Mesenchymal stem cell (in vitro differentiated cells and primary cell): ENCODE data around the gene NCOR2.

Experiments used
- DNase-seq: peaks from one replicate; pipeline ENCODE4 v3.0.0-alpha.2; 2013
- H2AFZ ChIP-seq: one replicate; pipeline ENCODE4 v1.6.1; 2013; ENCODE audit warnings: low read depth, mild to moderate bottlenecking, control low read depth, inconsistent platforms, low read length, moderate library complexity
- H2AK5ac ChIP-seq: 2 replicates; pipeline ENCODE4 v1.6.1; 2013; ENCODE audit warnings: low read length, moderate library complexity, mild to moderate bottlenecking, inconsistent platforms; ENCODE audit not compliant: severe bottlenecking
- H2BK120ac ChIP-seq: one replicate; pipeline ENCODE4 v1.6.1; 2013; ENCODE audit warnings: low read depth, mild to moderate bottlenecking, inconsistent platforms, low read length, moderate library complexity
- H2BK12ac ChIP-seq, 2 experiments: one replicate each; pipeline ENCODE4 v1.6.1; 2013; ENCODE audit warnings: inconsistent platforms in 2 of 2, low read length in 2 of 2, mild to moderate bottlenecking in 2 of 2, moderate library complexity in 2 of 2, control low read depth in 1 of 2
- H2BK15ac ChIP-seq: one replicate; pipeline ENCODE4 v1.6.1; 2013; ENCODE audit warnings: mild to moderate bottlenecking, low read depth, inconsistent platforms; ENCODE audit not compliant: poor library complexity, severe bottlenecking
- H2BK5ac ChIP-seq: 2 replicates; pipeline ENCODE4 v1.6.1; 2013; ENCODE audit warnings: low read depth, mild to moderate bottlenecking, low read length, control low read depth, inconsistent platforms; ENCODE audit not compliant: poor library complexity, severe bottlenecking
- H3K14ac ChIP-seq, 2 experiments: one replicate each; pipeline ENCODE4 v1.6.1; 2013; ENCODE audit warnings: inconsistent platforms in 2 of 2, low read length in 2 of 2, control low read depth in 1 of 2, mild to moderate bottlenecking in 1 of 2, moderate library complexity in 1 of 2
- H3K18ac ChIP-seq, 2 experiments: one replicate each; pipeline ENCODE4 v1.6.1; 2013; ENCODE audit warnings: inconsistent platforms in 2 of 2, low read length in 2 of 2, control low read depth in 1 of 2, low read depth in 1 of 2, mild to moderate bottlenecking in 1 of 2
- H3K23ac ChIP-seq, 2 experiments: one replicate each; pipeline ENCODE4 v1.6.1; 2013; ENCODE audit warnings: inconsistent platforms in 2 of 2, low read length in 2 of 2, mild to moderate bottlenecking in 2 of 2, moderate library complexity in 2 of 2, control low read depth in 1 of 2
- H3K27ac ChIP-seq: 2 replicates; pipeline ENCODE4 v1.5.1; 2013; ENCODE audit warnings: mild to moderate bottlenecking, moderate library complexity, low read length, control low read depth, inconsistent platforms; ENCODE audit not compliant: poor library complexity, severe bottlenecking
- H3K27me3 ChIP-seq, 2 experiments: 2 replicates each; pipeline versions ENCODE4 v1.6.1 to v1.7.0; 2013; ENCODE audit warnings: low read length in 2 of 2, mild to moderate bottlenecking in 2 of 2, moderate library complexity in 2 of 2, control low read depth in 1 of 2, inconsistent platforms in 1 of 2; ENCODE audit not compliant: control insufficient read depth in 1 of 2, insufficient read depth in 1 of 2
- H3K36me3 ChIP-seq, 2 experiments: 2 replicates each; pipeline versions ENCODE4 v1.6.1 to v1.7.0; 2013; ENCODE audit warnings: low read length in 2 of 2, control low read depth in 1 of 2, inconsistent platforms in 1 of 2, low read depth in 1 of 2, mild to moderate bottlenecking in 1 of 2; ENCODE audit not compliant: insufficient read depth in 2 of 2, control insufficient read depth in 1 of 2
- H3K4ac ChIP-seq, 2 experiments: one replicate each; pipeline ENCODE4 v1.6.1; 2013; ENCODE audit warnings: inconsistent platforms in 2 of 2, low read length in 2 of 2, mild to moderate bottlenecking in 2 of 2, moderate library complexity in 2 of 2, control low read depth in 1 of 2, low read depth in 1 of 2
- H3K4me1 ChIP-seq: 2 replicates; pipeline ENCODE4 v1.6.1; 2013; ENCODE audit warnings: low read depth, low read length, control low read depth; ENCODE audit not compliant: control insufficient read depth, insufficient read depth
- H3K4me2 ChIP-seq: 2 replicates; pipeline ENCODE4 v1.6.1; 2013; ENCODE audit warnings: low read length, mild to moderate bottlenecking, inconsistent platforms; ENCODE audit not compliant: poor library complexity, severe bottlenecking
- H3K4me3 ChIP-seq, 2 experiments: 2 replicates each; pipeline versions ENCODE4 v1.5.1 to v1.7.0; 2013; ENCODE audit warnings: low read length in 2 of 2, mild to moderate bottlenecking in 2 of 2, control low read depth in 1 of 2, low read depth in 1 of 2; ENCODE audit not compliant: insufficient read depth in 1 of 2
- H3K79me1 ChIP-seq: replicated peaks from 2 replicates; pipeline ENCODE4 v1.6.1; 2013; ENCODE audit warnings: mild to moderate bottlenecking, control low read depth, low read length, inconsistent platforms; ENCODE audit not compliant: poor library complexity, severe bottlenecking
- H3K9ac ChIP-seq: 2 replicates; pipeline ENCODE4 v1.7.0; 2013; ENCODE audit warnings: mild to moderate bottlenecking, low read length, moderate library complexity
- H3K9me3 ChIP-seq: 2 replicates; pipeline ENCODE4 v1.7.0; 2013; ENCODE audit warnings: mild to moderate bottlenecking, low read length; ENCODE audit not compliant: control insufficient read depth
- H4K8ac ChIP-seq: one replicate; pipeline ENCODE4 v1.6.1; 2013; ENCODE audit warnings: inconsistent platforms, mild to moderate bottlenecking, low read length, moderate library complexity
- H4K91ac ChIP-seq: one replicate; pipeline ENCODE4 v1.6.1; 2013; ENCODE audit warnings: mild to moderate bottlenecking, low read length, inconsistent platforms
- WGBS: methylation state at CpG from one replicate; pipeline ENCODE4 v1.1.7; 2013; ENCODE audit warnings: mixed read lengths; 5-methylcytosine and 5-hydroxymethylcytosine counted together

The NCOR2 gene

GRCh38 chr12:124577374-124577773 lies 10.0 kb upstream of the NCOR2 start:
- Histone ChIP-seq H3K4me2 (no peak overlapping the region), H3K4me3 (no peak overlapping the region), H3K4me1 (peaks cover 8% of the 10 kb centered on the region), H3K18ac (no peak overlapping the region), H4K91ac (no peak overlapping the region), H4K8ac (no peak overlapping the region), H3K9ac (no peak overlapping the region), H2BK5ac (no peak overlapping the region), H3K14ac (no peak overlapping the region), H3K27me3 (peaks cover 0 to 7% of the 10 kb centered on the region in 2 experiments), H2AK5ac (no peak overlapping the region), H3K36me3 (peaks cover 0 to 5% of the 10 kb centered on the region in 2 experiments), H2BK120ac (no peak overlapping the region), H2BK12ac (no peak overlapping the region), H3K4ac (no peak overlapping the region), H3K23ac (no peak overlapping the region), H3K9me3 (peaks cover 32% of the 10 kb centered on the region), H2AFZ (no peak overlapping the region), H2BK15ac (no peak overlapping the region), H3K79me1 (no peaks in the 10 kb centered on the region), H3K27ac (no peak overlapping the region)
- 98% methylated on average over 8 of the region's 8 CpGs for WGBS
- no peak for DNase-seq

GRCh38 chr12:124576061-124576650 lies 8.7 kb upstream of the NCOR2 start:
- H3K4me1 ChIP-seq, result peaks cover 6% of the 10 kb centered on the region
- peak overlapping the region in 1 of 2 experiments; percentile 4 for H2BK12ac ChIP-seq
- H3K4me3 ChIP-seq, result no peak overlapping the region
- H3K18ac ChIP-seq, result no peak overlapping the region
- H3K9ac ChIP-seq, result no peak overlapping the region
- no peak overlapping the region for H4K91ac ChIP-seq
- no peak overlapping the region for H3K14ac ChIP-seq
- H3K9me3 ChIP-seq, result peaks cover 32% of the 10 kb centered on the region
- peaks cover 0 to 5% of the 10 kb centered on the region in 2 experiments for H3K36me3 ChIP-seq
- H2BK120ac ChIP-seq, result no peak overlapping the region
- no peak overlapping the region for H2BK5ac ChIP-seq
- DNase-seq, result no peak
- peak overlapping the region in 1 of 2 experiments; percentile 46 for H3K23ac ChIP-seq
- H2AFZ ChIP-seq, result no peak overlapping the region
- H4K8ac ChIP-seq, result no peak overlapping the region
- no peak overlapping the region for H2AK5ac ChIP-seq
- H2BK15ac ChIP-seq, result no peak overlapping the region
- WGBS, result 90% methylated on average over 8 of the region's 8 CpGs
- no peak overlapping the region for H3K4ac ChIP-seq
- H3K27ac ChIP-seq, result no peak overlapping the region
- H3K27me3 ChIP-seq, result peaks cover 0 to 7% of the 10 kb centered on the region in 2 experiments
- no peaks in the 10 kb centered on the region for H3K79me1 ChIP-seq
- H3K4me2 ChIP-seq, result no peak overlapping the region

- Histone ChIP-seq H3K4me2 (no peak overlapping the region), H3K23ac (peak overlapping the region in 1 of 2 experiments; percentile 65), H4K8ac (peak overlapping the region; percentile 98), H3K4me3 (no peak overlapping the region), H2BK15ac (peak overlapping the region; percentile 96), H2BK5ac (no peak overlapping the region), H3K27me3 (peaks cover 0 to 7% of the 10 kb centered on the region in 2 experiments), H3K14ac (peak overlapping the region in 1 of 2 experiments; percentile 90), H3K4me1 (peaks cover 13% of the 10 kb centered on the region), H3K9ac (no peak overlapping the region), H3K36me3 (peaks cover 0 to 5% of the 10 kb centered on the region in 2 experiments), H3K27ac (no peak overlapping the region), H2BK120ac (peak overlapping the region; percentile 42), H3K18ac (peak overlapping the region; percentile 69 to 90), H3K79me1 (no peaks in the 10 kb centered on the region), H4K91ac (peak overlapping the region; percentile 70), H2AFZ (peak overlapping the region; percentile 60), H2AK5ac (peak overlapping the region; percentile 77), H3K4ac (peak overlapping the region; percentile 64 to 86), H3K9me3 (peaks cover 18% of the 10 kb centered on the region), H2BK12ac (peak overlapping the region; percentile 14 to 97)
- no peak for DNase-seq
- WGBS, result 78% methylated on average over 17 of the region's 18 CpGs
Measured at GRCh38 chr12:124573839-124574786, 6.7 kb upstream of the NCOR2 start.

GRCh38 chr12:124571556-124571955 lies 4.1 kb upstream of the NCOR2 start:
- no peak overlapping the region for H3K27ac ChIP-seq
- no peak overlapping the region for H3K18ac ChIP-seq
- no peak overlapping the region for H2BK120ac ChIP-seq
- H2AK5ac ChIP-seq, result no peak overlapping the region
- H2BK5ac ChIP-seq, result no peak overlapping the region
- H2AFZ ChIP-seq, result no peak overlapping the region
- H3K4me2 ChIP-seq, result no peak overlapping the region
- H2BK12ac ChIP-seq, result peak overlapping the region in 1 of 2 experiments; percentile 15
- no peak overlapping the region for H4K91ac ChIP-seq
- no peak overlapping the region for H3K23ac ChIP-seq
- no peak overlapping the region for H3K9ac ChIP-seq
- H3K4me3 ChIP-seq, result no peak overlapping the region
- H4K8ac ChIP-seq, result no peak overlapping the region
- H3K4ac ChIP-seq, result no peak overlapping the region
- no peaks in the 10 kb centered on the region for H3K27me3 ChIP-seq
- H3K14ac ChIP-seq, result no peak overlapping the region
- H3K9me3 ChIP-seq, result peaks cover 3% of the 10 kb centered on the region
- WGBS, result 100% methylated on average over 1 of the region's 2 CpGs
- H3K36me3 ChIP-seq, result no peaks in the 10 kb centered on the region
- H3K4me1 ChIP-seq, result peaks cover 25% of the 10 kb centered on the region
- H2BK15ac ChIP-seq, result no peak overlapping the region
- DNase-seq, result no peak
- no peaks in the 10 kb centered on the region for H3K79me1 ChIP-seq
